Hepatic stellate cell (primary cell): ENCODE results near the gene MCM3.

Experiments
- DNase-seq: peaks from one replicate; pipeline ENCODE4 v3.0.0; 2011; ENCODE audit warnings: low spot score

Gene MCM3

DNA sequence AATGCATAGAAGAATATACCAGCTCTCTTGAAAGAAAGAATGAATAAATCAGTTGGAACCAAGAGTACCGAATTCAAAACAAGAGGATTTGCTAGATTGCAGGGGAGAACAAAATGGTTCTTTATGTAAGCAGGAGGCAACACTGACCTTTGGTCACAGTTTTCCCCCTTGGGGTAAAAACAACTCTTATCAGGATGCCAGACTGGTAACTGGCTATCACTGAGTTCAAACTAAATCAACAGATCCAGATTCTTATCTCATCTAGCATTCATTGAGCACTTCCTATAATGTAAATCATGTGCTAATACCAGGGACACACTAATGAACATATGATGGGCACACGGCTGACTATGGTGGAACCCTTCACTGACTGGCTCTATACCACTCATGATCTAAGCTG, 35.5 kb downstream of the MCM3 start:
- DNase-seq, result no peak

DNA sequence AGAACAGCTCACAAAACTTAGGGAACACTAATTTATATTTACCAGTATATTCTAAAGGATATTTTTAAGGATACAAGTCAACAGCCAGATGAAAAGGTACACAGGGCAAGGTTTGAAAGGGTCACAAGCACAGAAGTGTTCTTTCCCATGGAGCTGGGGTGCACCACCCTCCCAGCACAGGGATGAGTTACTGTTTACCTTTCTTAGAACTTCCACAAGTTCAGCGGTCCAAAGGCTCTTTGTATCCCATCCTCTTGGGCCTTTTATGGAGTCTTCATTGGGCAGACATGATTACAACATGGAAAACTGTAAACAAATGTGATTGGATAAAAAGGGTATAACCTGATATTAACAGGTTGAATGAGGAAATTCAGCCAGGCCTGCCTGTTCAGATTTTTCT, 39.1 kb downstream of the MCM3 start:
- no peak for DNase-seq

DNA sequence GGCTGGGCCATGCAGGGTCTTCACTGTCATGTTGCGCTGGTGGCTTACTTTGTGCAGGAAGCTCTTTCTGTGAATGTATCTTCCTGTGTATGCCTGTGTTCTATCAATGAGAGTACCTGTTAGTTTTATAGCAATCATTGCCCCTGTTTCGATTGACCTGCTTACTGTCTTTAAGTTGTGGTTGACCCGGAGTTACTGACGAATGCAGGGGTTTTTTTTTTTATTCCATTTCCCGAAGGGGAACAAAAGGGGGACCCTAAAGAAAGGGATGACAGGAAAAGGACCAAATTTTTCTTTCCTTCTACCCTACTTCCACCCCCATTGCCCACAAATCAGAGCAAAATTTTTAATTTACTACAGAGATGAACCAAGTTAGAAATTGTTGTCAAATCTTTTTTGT, 40.1 kb downstream of the MCM3 start, which contains the start of gene IL17F:
Gene IL17F, minus strand, starts transcription at position 101 of the 400 bp plus-strand sequence. Its CDS starts 71 bp downstream, at position 30.
- no peak for DNase-seq

DNA sequence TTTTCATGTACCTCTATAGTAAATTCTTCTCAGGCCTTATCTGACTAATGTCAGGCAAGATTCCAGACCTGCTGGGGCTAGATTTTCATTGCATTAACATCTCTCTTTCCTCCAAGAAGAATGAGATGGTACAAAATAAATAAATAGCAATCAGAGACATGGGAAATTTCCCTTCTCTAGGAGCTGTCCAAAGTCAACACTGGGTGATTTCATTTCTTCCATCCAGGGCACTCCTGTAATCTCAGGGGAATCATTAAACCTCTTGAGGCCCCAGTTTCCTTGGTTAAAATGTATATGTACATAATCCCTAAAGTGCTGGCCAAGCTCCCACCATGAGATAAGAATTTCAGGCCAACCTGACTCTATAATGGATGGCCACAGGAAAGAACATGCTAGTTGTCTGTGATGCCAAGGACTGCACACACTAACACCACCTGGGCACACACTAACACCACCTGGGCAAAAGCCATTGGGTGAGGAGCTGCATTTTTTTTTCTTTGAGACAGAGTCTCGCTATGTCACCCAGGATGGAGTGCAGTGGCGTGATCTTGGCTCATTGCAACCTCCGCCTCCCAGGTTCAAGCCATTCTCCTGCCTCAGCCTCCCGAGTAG, 41.2 kb downstream of the MCM3 start:
- no peak for DNase-seq

DNA sequence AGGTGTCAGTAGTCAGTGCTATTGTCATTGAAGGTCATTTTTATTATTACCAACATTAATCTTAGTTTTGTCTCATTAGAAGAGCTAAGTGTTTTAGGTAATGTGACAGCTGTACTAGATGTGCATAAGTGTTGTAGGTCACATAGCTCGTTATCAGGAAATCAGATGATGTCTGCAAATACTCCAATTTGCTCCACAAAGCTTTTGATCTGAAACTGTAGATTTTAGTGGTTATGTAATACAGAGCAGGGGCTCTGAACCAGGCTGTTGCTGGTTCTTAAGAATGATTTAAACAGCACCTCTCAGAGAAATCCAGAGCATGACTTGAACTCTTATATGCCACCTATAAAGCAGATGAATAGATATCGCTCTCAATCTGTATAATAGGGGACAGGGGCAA, 42.7 kb downstream of the MCM3 start:
- no peak for DNase-seq

DNA sequence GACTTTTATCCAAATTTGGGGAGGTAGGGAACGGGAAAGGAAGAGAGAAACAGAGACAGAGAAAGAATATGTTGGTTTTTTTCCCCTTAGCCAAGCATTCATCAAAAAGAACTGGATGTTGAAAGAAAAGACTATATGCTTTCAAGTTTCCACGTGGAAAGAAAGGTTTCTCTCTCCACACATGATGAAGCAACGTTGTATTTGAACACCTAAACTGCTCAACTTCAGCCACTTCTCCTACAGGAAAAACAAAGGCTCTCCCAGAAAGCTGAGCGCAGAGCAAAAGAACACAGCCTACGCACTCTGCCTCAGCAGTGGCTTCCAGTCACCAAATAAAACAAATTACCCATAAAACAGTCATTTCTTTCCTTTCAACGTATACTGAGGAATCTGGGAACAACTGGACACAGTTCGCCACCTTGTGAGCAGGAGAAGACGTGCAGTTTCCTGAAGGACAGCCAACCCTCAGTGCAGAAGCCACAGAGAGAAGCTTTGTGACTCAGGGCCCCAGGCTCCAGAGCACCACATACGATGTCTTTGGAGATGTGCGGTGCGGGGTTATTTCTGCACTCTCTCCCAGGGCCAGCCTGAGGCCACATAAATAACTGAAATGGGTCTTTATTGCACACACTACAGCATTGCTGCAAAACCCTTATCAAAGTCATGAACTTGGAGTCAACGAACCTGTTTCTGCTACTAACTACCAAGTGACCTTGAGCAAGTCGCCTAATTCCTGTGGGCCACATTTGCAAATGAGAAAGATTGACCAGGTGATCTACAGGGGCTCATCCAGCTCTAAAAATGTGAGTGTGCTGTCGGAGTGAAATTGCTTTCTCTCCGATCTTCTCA, 50.3 kb downstream of the MCM3 start:
- peak; percentile 57 for DNase-seq

DNA sequence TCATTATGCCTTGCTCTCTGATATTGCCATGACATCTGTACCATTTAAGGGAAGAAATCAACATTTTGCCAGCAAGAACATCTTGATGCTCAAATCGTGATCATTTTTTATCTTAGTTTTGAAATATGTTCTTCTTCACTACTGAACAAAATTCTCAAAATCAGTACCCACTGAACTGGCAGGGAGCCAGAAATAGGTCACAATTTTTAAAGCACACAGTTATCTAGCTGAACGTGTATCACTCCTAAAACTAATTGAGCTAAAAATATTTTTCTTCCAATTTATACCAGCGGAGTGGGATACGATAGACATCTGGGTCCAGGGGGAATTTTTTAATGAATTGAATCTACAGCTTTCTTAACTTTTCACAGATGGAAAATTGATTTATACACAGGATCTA, 51.5 kb downstream of the MCM3 start:
- no peak for DNase-seq

DNA sequence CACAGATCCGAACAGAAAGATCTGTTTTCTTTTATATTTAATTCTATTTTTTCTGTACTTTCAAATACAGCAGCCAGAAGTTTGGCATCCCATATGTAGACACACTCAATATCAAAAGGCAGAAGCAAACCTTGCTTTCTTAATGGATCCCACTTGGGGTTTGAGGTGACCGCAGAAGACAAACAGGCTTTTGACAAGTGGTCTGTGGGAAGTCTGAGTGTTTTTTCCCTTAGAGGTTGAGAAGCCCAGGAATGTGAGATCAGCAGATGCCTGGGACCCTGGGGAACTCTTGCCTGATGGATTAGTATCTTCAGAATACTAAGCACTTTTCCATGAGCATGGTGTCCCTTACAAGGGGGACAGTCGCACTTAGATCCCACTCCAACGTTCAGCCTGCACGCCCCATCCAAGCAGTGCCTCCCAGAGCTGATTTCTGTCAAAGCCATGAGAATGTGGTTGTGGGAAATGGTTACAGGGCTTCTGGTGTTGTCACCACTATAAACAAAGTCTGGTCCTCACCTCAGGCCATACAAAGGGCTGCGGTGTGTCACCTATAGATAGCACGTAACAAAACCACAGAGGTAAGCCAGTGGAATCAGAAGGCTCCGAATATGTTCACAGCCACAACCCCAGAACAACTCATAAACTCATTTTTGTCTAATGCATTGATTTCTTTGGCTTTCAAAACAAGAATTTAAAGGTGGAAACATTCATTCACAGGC, 53.0 kb downstream of the MCM3 start:
- no peak for DNase-seq

DNA sequence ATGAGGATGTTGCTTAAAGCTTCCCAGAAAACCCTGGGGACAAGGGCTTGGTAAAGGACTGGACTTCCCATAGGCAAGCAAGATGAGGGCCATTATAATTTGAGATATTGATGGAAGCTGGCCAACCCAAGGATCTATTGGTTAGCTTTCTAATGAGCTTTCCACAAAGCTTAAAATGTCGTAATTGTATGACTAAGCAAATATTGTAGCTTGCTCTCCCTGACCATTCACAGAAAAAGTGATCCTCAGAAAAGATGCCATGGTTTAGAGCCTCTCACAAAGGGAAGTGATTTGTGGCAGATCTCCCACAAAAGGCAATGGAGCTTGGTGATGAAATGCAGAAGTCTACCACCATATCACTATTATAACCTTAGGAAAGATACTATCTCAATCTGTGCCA, 53.9 kb downstream of the MCM3 start:
- no peak for DNase-seq

DNA sequence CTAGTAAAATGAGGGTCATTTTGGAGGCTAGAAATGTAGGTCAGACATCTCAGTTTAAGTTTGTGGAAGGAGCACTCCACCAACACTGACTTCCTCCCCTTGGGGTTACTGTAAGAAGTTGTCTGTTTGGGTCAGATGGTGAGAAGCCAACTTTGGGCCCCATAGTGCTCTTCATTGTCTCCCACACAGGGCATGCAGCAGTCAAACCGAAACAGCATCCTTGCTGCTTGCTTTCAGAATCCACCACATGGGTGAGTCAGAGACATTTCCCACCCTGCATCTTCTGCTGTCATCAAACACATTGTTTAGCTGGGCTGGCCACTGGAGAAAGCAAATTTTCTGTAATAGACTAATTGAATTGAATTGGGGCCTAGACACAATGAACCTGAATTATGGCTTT, 57.0 kb downstream of the MCM3 start:
- DNase-seq, result no peak

DNA sequence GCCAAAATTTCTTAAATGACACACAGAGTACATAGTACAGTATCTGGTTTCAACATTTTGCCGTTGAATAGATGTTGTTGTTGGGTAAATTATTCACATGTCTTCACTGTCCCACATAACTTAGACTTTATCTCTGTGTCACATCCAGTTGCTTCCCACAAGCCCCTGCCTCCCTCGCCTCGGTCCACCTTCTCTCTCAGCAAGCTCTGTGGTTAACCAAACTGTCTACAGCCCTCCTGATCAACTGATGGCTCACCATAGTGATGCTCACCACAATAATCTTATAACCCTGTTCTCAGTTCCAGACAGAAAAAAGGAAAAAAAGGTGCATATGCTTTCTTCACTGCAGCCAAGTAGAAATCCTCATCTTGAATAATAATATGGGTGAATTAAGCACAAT, 63.2 kb downstream of the MCM3 start:
- DNase-seq, result no peak

DNA sequence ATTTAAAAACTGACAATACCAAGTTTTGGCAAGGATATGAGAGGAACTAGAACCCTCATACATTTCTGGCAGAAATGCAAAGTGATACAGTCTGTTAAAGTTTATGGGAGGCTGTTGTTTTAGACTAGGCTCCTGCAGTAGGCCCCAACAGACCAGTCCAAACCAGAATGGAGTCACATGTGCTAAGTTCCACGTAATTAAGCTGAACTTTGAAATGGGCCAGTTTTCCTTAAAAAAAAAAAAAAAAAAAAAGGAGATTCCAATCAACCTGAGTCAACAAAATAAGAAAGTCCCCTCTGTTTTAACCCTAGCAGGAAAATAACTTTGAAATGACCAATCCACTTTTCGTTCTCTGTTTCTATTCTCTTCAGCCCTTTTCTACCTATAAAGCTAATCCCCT, 66.8 kb downstream of the MCM3 start:
- no peak for DNase-seq

DNA sequence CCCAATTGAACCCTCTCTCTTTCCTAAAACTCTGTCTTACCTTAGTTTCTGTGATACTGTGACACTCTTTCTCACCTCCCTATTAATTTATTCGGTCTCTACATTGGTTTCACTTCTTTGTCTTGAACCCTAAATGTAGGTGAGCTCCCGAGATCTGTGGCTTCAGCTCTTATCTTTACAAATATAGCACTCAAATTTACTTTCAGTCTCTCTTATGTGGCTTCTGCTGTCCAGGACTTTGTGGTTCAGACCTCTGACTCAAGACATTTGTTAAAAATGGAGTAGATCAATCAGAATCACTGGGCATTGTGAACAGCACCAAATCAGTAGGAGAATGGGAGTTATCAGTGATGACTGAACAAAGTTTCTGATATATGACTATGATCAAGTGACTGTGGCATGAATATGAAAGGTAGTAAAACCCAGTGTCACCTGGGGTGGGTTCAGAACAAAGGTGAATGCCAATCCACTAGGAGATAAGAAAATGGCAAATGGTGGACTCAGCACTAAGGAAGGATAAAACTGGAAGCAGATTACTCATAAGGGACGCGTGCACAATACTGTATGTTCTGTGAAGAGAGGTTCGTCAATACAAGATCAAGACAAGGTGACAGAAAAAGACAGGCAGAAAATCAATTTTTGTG, 67.5 kb downstream of the MCM3 start:
- no peak for DNase-seq

DNA sequence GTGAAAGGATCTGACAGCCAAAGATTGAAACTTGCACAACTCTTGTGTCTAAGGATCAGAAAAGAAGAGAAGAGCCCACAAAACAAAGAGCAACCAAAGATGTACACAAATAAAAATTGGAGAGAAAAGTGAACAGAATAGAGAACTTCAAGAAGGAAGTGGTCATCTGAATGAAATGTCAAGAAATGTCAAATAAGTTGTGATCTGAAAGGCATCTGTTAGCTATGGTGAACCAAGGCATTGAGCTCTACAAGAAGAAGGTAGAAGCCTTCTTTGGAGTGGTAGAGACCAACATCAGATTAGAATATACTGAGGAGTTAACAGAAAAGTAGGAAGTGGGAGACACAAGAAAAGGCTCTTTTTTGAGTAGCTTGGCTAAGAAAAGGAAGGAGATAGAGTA, 68.8 kb downstream of the MCM3 start:
- DNase-seq, result no peak
